ENCODE data around the gene HPX.

HPX gene

DNA sequence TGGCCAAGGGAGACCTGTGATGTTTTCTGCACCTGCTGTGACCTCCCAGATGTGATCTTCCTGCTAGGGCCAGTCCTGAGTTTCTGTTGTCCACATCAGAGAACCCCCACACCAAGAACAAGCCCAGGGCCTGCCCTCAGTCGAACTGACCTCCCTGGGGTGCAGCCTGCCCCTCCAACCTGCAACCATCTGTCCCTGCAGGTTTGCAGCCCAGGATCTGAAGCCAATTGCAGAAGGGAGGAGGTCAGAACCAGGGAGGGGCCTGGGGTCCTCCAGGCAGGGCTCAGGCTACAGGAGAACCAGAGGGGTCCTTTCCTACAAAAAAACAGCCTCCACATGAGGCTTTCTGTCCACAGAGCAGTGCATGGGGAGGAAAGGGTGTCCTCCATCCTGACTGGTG, 32.1 kb upstream of the HPX start:
- TF ChIP-seq ZFP30 (CRISPR knock-in tag; IDR thresholded peaks at IDR 0.05) (no peak), GLIS3 (CRISPR knock-in tag; IDR thresholded peaks at IDR 0.05) (no peak), OSR1 (CRISPR knock-in tag; IDR thresholded peaks at IDR 0.05) (no peak), ESRRG (CRISPR knock-in tag; IDR thresholded peaks at IDR 0.05) (no peak), BACH2 (CRISPR knock-in tag; IDR thresholded peaks at IDR 0.05; ENCODE audit: borderline replicate concordance) (no peak), ARNTL (CRISPR knock-in tag; IDR thresholded peaks at IDR 0.05; ENCODE audit: borderline replicate concordance, low read depth) (no peak), ZFP3 (CRISPR knock-in tag; IDR thresholded peaks at IDR 0.05) (no peak), TOX (CRISPR knock-in tag; IDR thresholded peaks at IDR 0.05; ENCODE audit: borderline replicate concordance) (no peak), RARB (CRISPR knock-in tag; IDR thresholded peaks at IDR 0.05) (no peak), CSDC2 (CRISPR knock-in tag; IDR thresholded peaks at IDR 0.05) (no peak), ZC3H10 (CRISPR knock-in tag; IDR thresholded peaks at IDR 0.05) (no peak)
- TF ChIP-seq, protein P1, sequence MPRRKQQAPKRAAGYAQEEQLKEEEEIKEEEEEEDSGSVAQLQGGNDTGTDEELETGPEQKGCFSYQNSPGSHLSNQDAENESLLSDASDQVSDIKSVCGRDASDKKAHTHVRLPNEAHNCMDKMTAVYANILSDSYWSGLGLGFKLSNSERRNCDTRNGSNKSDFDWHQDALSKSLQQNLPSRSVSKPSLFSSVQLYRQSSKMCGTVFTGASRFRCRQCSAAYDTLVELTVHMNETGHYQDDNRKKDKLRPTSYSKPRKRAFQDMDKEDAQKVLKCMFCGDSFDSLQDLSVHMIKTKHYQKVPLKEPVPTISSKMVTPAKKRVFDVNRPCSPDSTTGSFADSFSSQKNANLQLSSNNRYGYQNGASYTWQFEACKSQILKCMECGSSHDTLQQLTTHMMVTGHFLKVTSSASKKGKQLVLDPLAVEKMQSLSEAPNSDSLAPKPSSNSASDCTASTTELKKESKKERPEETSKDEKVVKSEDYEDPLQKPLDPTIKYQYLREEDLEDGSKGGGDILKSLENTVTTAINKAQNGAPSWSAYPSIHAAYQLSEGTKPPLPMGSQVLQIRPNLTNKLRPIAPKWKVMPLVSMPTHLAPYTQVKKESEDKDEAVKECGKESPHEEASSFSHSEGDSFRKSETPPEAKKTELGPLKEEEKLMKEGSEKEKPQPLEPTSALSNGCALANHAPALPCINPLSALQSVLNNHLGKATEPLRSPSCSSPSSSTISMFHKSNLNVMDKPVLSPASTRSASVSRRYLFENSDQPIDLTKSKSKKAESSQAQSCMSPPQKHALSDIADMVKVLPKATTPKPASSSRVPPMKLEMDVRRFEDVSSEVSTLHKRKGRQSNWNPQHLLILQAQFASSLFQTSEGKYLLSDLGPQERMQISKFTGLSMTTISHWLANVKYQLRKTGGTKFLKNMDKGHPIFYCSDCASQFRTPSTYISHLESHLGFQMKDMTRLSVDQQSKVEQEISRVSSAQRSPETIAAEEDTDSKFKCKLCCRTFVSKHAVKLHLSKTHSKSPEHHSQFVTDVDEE (CRISPR knock-in tag; IDR thresholded peaks at IDR 0.05) = no peak
- TF ChIP-seq, protein P2, sequence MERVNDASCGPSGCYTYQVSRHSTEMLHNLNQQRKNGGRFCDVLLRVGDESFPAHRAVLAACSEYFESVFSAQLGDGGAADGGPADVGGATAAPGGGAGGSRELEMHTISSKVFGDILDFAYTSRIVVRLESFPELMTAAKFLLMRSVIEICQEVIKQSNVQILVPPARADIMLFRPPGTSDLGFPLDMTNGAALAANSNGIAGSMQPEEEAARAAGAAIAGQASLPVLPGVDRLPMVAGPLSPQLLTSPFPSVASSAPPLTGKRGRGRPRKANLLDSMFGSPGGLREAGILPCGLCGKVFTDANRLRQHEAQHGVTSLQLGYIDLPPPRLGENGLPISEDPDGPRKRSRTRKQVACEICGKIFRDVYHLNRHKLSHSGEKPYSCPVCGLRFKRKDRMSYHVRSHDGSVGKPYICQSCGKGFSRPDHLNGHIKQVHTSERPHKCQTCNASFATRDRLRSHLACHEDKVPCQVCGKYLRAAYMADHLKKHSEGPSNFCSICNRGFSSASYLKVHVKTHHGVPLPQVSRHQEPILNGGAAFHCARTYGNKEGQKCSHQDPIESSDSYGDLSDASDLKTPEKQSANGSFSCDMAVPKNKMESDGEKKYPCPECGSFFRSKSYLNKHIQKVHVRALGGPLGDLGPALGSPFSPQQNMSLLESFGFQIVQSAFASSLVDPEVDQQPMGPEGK (CRISPR knock-in tag; IDR thresholded peaks at IDR 0.05; ENCODE audit: borderline replicate concordance) = no peak
- TF ChIP-seq, protein P3, sequence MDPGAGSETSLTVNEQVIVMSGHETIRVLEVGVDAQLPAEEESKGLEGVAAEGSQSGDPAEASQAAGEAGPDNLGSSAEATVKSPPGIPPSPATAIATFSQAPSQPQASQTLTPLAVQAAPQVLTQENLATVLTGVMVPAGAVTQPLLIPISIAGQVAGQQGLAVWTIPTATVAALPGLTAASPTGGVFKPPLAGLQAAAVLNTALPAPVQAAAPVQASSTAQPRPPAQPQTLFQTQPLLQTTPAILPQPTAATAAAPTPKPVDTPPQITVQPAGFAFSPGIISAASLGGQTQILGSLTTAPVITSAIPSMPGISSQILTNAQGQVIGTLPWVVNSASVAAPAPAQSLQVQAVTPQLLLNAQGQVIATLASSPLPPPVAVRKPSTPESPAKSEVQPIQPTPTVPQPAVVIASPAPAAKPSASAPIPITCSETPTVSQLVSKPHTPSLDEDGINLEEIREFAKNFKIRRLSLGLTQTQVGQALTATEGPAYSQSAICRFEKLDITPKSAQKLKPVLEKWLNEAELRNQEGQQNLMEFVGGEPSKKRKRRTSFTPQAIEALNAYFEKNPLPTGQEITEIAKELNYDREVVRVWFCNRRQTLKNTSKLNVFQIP (CRISPR knock-in tag; IDR thresholded peaks at IDR 0.05; ENCODE audit: borderline replicate concordance, low read depth) = no peak
- TF ChIP-seq, protein P4, sequence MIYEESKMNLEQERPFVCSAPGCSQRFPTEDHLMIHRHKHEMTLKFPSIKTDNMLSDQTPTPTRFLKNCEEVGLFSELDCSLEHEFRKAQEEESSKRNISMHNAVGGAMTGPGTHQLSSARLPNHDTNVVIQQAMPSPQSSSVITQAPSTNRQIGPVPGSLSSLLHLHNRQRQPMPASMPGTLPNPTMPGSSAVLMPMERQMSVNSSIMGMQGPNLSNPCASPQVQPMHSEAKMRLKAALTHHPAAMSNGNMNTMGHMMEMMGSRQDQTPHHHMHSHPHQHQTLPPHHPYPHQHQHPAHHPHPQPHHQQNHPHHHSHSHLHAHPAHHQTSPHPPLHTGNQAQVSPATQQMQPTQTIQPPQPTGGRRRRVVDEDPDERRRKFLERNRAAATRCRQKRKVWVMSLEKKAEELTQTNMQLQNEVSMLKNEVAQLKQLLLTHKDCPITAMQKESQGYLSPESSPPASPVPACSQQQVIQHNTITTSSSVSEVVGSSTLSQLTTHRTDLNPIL (CRISPR knock-in tag; IDR thresholded peaks at IDR 0.05; ENCODE audit: low read depth) = no peak
- TF ChIP-seq, protein P5, sequence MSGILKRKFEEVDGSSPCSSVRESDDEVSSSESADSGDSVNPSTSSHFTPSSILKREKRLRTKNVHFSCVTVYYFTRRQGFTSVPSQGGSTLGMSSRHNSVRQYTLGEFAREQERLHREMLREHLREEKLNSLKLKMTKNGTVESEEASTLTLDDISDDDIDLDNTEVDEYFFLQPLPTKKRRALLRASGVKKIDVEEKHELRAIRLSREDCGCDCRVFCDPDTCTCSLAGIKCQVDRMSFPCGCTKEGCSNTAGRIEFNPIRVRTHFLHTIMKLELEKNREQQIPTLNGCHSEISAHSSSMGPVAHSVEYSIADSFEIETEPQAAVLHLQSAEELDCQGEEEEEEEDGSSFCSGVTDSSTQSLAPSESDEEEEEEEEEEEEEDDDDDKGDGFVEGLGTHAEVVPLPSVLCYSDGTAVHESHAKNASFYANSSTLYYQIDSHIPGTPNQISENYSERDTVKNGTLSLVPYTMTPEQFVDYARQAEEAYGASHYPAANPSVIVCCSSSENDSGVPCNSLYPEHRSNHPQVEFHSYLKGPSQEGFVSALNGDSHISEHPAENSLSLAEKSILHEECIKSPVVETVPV (CRISPR knock-in tag; IDR thresholded peaks at IDR 0.05) = no peak
- no peak for ATAC-seq

DNA sequence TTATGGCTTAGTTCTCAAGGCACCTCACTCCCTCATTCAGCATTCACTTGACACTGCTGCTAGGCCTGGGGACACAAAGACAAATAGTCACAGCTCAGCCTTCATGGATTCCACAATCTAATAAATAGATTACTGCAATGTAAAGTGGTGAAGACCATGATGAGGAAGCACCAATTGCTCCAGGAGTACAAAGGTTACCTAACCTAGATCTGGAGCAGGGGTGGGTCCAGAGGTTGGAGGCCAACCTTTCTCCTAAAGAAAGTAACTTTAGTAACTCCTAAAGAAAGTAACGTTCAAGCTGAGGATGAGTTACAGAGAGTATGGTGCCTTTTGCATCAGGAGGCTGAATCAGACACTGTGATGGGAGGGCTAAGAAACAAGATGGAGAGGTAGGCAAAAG, 28.8 kb upstream of the HPX start:
- no peak for TF ChIP-seq OSR1 (CRISPR knock-in tag; IDR thresholded peaks at IDR 0.05)
- peak; percentile 46; the same call in 1 of the 2 replicates for TF ChIP-seq ZNF70 (CRISPR knock-in tag; IDR thresholded peaks at IDR 0.05)
- no peak for TF ChIP-seq ISL1 (CRISPR knock-in tag; IDR thresholded peaks at IDR 0.05)
- no peak for TF ChIP-seq ZNF8 (CRISPR knock-in tag; IDR thresholded peaks at IDR 0.05)
- TF ChIP-seq TCF4 (CRISPR knock-in tag; IDR thresholded peaks at IDR 0.05; ENCODE audit: borderline replicate concordance) = no peak
- TF ChIP-seq ZNF565 (CRISPR knock-in tag; conservative IDR thresholded peaks at IDR 0.05; ENCODE audit: low read depth) = no peak
- TF ChIP-seq GLIS3 (CRISPR knock-in tag; IDR thresholded peaks at IDR 0.05) = no peak
- ATAC-seq = no peak

DNA sequence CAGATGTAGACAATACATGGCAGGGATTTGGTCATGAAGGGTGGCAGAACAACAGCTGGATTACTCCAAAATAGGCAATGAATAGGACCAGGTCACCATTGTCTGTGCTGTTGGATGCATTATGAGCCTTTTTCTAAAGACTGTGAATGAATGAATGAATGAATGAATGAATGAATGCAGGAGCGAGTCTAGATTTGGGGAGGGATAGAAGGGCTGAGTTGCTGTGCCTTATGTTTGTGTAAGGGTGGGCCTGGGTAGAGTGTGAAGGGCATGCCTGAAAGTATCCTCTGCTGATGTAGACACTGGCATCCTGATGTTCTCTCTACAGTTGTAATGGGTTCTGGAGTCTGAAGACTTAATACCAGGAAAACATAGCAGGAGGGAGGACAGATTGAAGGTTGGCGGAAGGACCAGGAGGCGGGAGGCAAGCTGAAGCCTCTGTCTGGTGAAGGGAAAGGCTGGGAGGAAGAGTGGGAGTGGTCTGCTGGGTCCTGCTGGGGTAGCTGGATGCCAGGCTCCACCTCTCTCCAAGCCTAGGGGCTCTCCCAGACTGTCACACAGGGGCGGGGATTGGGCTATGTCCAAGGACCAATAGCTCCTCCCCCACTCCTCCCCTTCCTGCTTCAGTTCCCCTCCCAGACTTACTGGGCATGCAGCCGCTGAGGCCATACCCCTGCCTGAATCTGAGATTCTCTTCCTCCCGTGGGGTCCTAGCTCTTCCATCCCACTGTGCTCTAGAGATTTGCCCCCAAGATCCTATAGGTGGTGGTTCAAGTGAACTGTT, 28.1 kb upstream of the HPX start:
- peak; percentile 78 for ATAC-seq
- TF ChIP-seq RARB (CRISPR knock-in tag; IDR thresholded peaks at IDR 0.05) (no peak), SNAI2 (CRISPR knock-in tag; IDR thresholded peaks at IDR 0.05) (no peak), CSDC2 (CRISPR knock-in tag; IDR thresholded peaks at IDR 0.05) (no peak), ARNTL (CRISPR knock-in tag; IDR thresholded peaks at IDR 0.05; ENCODE audit: borderline replicate concordance, low read depth) (no peak)

All from SK-N-SH treated with all-trans-retinoic acid at 6 μM for 48 hours (cell line).